ENCODE data around the gene TMEM60. TPM values are rescaled to one million over a fixed set of nuclear protein-coding genes. Genes with fewer than 3 reads are reported as not detected.

The TMEM60 gene
- total RNA-seq (2014; rRNA removed; shearing (Covaris generic)) = 5.8 and 8.1 TPM in 2 replicates

GRCh38 chr7:77798394-77799077 lies at the start of gene TMEM60, which contains the start of gene PHTF2:
TSS of gene TMEM60 (minus strand) at chr7:77798434. CDS start at chr7:77794373, 4,061 bp downstream.
TSS of gene PHTF2 (plus strand) at chr7:77798773.

Other genes starting within 250 kb of the TMEM60 start
- 7.4 and 21.9 TPM in 2 replicates for gene RSBN1L, start 102.0 kb downstream of the TMEM60 start, total RNA-seq (2014; rRNA removed; shearing (Covaris generic))
- gene PHTF2, start 339 bp upstream of the TMEM60 start, total RNA-seq (2014; rRNA removed; shearing (Covaris generic)) = 18.0 and 20.5 TPM in 2 replicates

Measured in A375 (cell line).